Stimulated activated CD4-positive, alpha-beta T cell treated with anti-CD3 and anti-CD28 coated beads, Interleukin-15, amount 100 ng/mL, for 1 hour (primary cell): Measurements from ENCODE around the gene HOXB9.

Experiments
- DNase-seq, 2 donors: peaks; one replicate each; pipeline ENCODE4 v3.0.0-alpha.2; 2020; ENCODE audit warnings: low read depth in 1 of 2, low spot score in 1 of 2

HOXB9 gene

GRCh38 chr17:48625495-48626244, 488 bp downstream of the HOXB9 start:
- peak in 1 of 2 donors; percentile 32 for DNase-seq

GRCh38 chr17:48624544-48625494, 1.3 kb downstream of the HOXB9 start:
- no peak for DNase-seq

- DNase-seq: no peak
Measured at GRCh38 chr17:48624118-48624517, 2.0 kb downstream of the HOXB9 start.

- no peak for DNase-seq
Measured at GRCh38 chr17:48623583-48623982, 2.6 kb downstream of the HOXB9 start.

- no peak for DNase-seq
Measured at GRCh38 chr17:48622857-48623256, 3.3 kb downstream of the HOXB9 start.

GRCh38 chr17:48621410-48622392, 4.5 kb downstream of the HOXB9 start:
- DNase-seq: no peak

- DNase-seq: no peak
Measured at GRCh38 chr17:48620461-48621139, 5.6 kb downstream of the HOXB9 start.

GRCh38 chr17:48619826-48620449, 6.2 kb downstream of the HOXB9 start:
- no peak for DNase-seq

GRCh38 chr17:48618256-48618896, 7.8 kb downstream of the HOXB9 start:
- DNase-seq: peak; percentile 66 to 75

GRCh38 chr17:48617471-48618255, 8.5 kb downstream of the HOXB9 start:
- DNase-seq: no peak

- no peak for DNase-seq
Measured at GRCh38 chr17:48616717-48617470, 9.3 kb downstream of the HOXB9 start.

- no peak for DNase-seq
Measured at GRCh38 chr17:48615963-48616716, 10.0 kb downstream of the HOXB9 start.

GRCh38 chr17:48615047-48615962, 10.9 kb downstream of the HOXB9 start, which contains the start of gene HOXB8:
Gene HOXB8, minus strand, starts transcription at chr17:48615292. Its CDS starts 588 bp downstream, at chr17:48614704.
- no peak for DNase-seq

GRCh38 chr17:48613862-48614694, 12.1 kb downstream of the HOXB9 start:
- no peak for DNase-seq
